ENCODE measurements around the gene DNAH2. TPM values are rescaled to one million over a fixed set of nuclear protein-coding genes. Genes with fewer than 3 reads are reported as not detected.

Gene DNAH2
- total and polyA plus RNA-seq, 11 donors = 0.02 to 0.56 (median 0.05) TPM; not detected in 4

- Histone ChIP-seq H3K9me3 (no peaks in the 10 kb centered on the region), H3K4me3 (peak overlapping the region; percentile 48 to 90 (median 80)), H3K27me3 (no peaks in the 10 kb centered on the region), H3K27ac (peak overlapping the region; percentile 66 to 99 (median 95)), H3K36me3 (peaks cover 0 to 27% (median 15%) of the 10 kb centered on the region in 9 donors), H3K4me1 (peaks cover 11 to 82% (median 60%) of the 10 kb centered on the region in 12 donors)
- TF ChIP-seq, protein P1, sequence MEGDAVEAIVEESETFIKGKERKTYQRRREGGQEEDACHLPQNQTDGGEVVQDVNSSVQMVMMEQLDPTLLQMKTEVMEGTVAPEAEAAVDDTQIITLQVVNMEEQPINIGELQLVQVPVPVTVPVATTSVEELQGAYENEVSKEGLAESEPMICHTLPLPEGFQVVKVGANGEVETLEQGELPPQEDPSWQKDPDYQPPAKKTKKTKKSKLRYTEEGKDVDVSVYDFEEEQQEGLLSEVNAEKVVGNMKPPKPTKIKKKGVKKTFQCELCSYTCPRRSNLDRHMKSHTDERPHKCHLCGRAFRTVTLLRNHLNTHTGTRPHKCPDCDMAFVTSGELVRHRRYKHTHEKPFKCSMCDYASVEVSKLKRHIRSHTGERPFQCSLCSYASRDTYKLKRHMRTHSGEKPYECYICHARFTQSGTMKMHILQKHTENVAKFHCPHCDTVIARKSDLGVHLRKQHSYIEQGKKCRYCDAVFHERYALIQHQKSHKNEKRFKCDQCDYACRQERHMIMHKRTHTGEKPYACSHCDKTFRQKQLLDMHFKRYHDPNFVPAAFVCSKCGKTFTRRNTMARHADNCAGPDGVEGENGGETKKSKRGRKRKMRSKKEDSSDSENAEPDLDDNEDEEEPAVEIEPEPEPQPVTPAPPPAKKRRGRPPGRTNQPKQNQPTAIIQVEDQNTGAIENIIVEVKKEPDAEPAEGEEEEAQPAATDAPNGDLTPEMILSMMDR (IDR thresholded peaks at IDR 0.05) = peak in 10 of 12 donors; percentile 11 to 61 (median 36)
- no peak for TF ChIP-seq POLR2A (IDR thresholded peaks at IDR 0.05)
- DNase-seq (peak; percentile 92 to 94 (median 92)), ATAC-seq (peak; percentile 32 to 68 (median 64))
- intact Hi-C loops (cut with DNase I) = loop anchor here in 4 of 10 donors (5.0 to 10.0 kb wide), 6 partner anchors 303 to 607 kb away; partner anchors contain the start of genes PER1 (in 2 of the 4), CHRNB1 (in 1 of the 4), DVL2 (in 1 of the 4) and GABARAP (in 1 of the 4)
- 2 to 5% (median 3%) methylated on average over 17 to 34 of the region's 34 CpGs for WGBS, 4 donors
These were observed 123.9 kb downstream of the DNAH2 start for GRCh38 chr17:7841396-7841914.

GRCh38 chr17:7841915-7842379, 124.4 kb downstream of the DNAH2 start:
- peaks cover 11 to 77% (median 55%) of the 10 kb centered on the region in 12 donors for H3K4me1 ChIP-seq
- peaks cover 0 to 31% (median 18%) of the 10 kb centered on the region in 9 donors for H3K36me3 ChIP-seq
- ATAC-seq (peak; percentile 76 to 82 (median 78)), DNase-seq (peak; percentile 94 to 95 (median 94))
- TF ChIP-seq POLR2A (IDR thresholded peaks at IDR 0.05) = peak in 1 of 2 donors; percentile 3
- TF ChIP-seq, protein P1 (IDR thresholded peaks at IDR 0.05) = peak in 2 of 12 donors; percentile 1 to 18
- H3K9me3 ChIP-seq = no peaks in the 10 kb centered on the region
- H3K4me3 ChIP-seq = peak overlapping the region; percentile 48 to 90 (median 80)
- 0% methylated on average over 30 to 46 of the region's 46 CpGs for WGBS, 4 donors
- intact Hi-C loops (cut with DNase I) = loop anchor here in 5 of 10 donors (1.0 to 10.0 kb wide), 7 partner anchors 8 to 607 kb away; partner anchors contain the start of genes PER1 (in 2 of the 5), CHRNB1 (in 1 of the 5), DVL2 (in 1 of the 5) and GABARAP (in 1 of the 5)
- no peaks in the 10 kb centered on the region for H3K27me3 ChIP-seq
- peak overlapping the region; percentile 66 to 99 (median 95) for H3K27ac ChIP-seq

GRCh38 chr17:7842380-7843256, 125.1 kb downstream of the DNAH2 start:
- TF ChIP-seq, protein P1 (IDR thresholded peaks at IDR 0.05) = no peak
- peak in 1 of 2 donors; percentile 40 for TF ChIP-seq POLR2A (IDR thresholded peaks at IDR 0.05)

More at GRCh38 chr17:7842380-7843256, 125.1 kb downstream of the DNAH2 start:
- 0 to 1% (median 0%) methylated on average over 42 to 47 of the region's 47 CpGs for WGBS, 4 donors
- Histone ChIP-seq H3K27ac (peak overlapping the region; percentile 66 to 99 (median 95)), H3K4me3 (peak overlapping the region; percentile 48 to 90 (median 80)), H3K36me3 (peaks cover 0 to 37% (median 24%) of the 10 kb centered on the region in 9 donors), H3K4me1 (peaks cover 11 to 70% (median 48%) of the 10 kb centered on the region in 12 donors), H3K9me3 (no peaks in the 10 kb centered on the region), H3K27me3 (no peaks in the 10 kb centered on the region)
- intact Hi-C loops (cut with DNase I) = loop anchor here in 5 of 10 donors (1.0 to 10.0 kb wide), 7 partner anchors 8 to 608 kb away; partner anchors contain the start of genes KDM6B (in 2 of the 5), PER1 (in 2 of the 5), CHRNB1 (in 1 of the 5) and DVL2 (in 1 of the 5)
- DNase-seq (peak; percentile 84 to 91 (median 86)), ATAC-seq (peak; percentile 1 to 41 (median 19))
